ENCODE results near the gene FKRP. TPM values are rescaled to one million over a fixed set of nuclear protein-coding genes. Genes with fewer than 3 reads are reported as not detected.

Gene FKRP
- total RNA-seq, 1 experiment from 2014 or later = 10.6 TPM

DNA sequence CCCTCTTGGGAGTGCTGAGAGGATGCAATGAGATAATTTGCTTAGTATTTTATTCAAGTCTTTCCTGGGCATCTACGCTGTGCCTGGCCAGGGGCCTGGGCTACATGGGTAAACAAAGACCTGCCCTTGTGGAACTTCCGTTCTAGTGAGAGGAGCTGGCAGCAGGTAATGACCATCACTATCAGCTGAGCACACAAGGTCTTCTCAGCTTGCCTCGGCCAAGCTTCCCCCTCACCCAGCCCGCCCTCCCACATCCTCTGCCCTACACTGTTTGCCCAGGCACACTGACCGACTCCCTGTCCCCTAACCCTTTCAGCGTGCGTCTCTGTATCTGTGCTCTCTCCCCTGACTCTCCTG, 8.6 kb upstream of the FKRP start:
- Histone ChIP-seq H3F3A (ENCODE audit: insufficient read depth, low read depth) (peaks cover 35% of the 10 kb centered on the region), H3K36me3 (ENCODE audit: low read depth) (peaks cover 41% of the 10 kb centered on the region), H3K4me2 (no peak overlapping the region), H3K79me2 (ENCODE audit: low read depth) (peaks cover 69% of the 10 kb centered on the region), H3K4me3 (no peak overlapping the region), H3K9me2 (ENCODE audit: insufficient read depth) (no peaks in the 10 kb centered on the region), H3K27ac (no peak overlapping the region), H3K9me3 (ENCODE audit: insufficient read depth, low read depth) (no peaks in the 10 kb centered on the region), H3K27me3 (ENCODE audit: insufficient read depth, low read depth) (no peaks in the 10 kb centered on the region), H2AFZ (no peak overlapping the region), H4K20me1 (ENCODE audit: insufficient read depth) (peaks cover 67% of the 10 kb centered on the region), H3K4me1 (replicated peaks; ENCODE audit: insufficient read depth) (peaks cover 32% of the 10 kb centered on the region)
- ChIA-PET CTCF (no interaction called here), POLR2A (ENCODE audit: unreplicated experiment) (no interaction called here)
- DNase-seq = no peak
- intact Hi-C loops (cut with micrococcal nuclease; ENCODE audit: unreplicated experiment) = no loop called here
- no TSS peak for BruUV-seq (replicated peaks)
- TF ChIP-seq, protein P1, sequence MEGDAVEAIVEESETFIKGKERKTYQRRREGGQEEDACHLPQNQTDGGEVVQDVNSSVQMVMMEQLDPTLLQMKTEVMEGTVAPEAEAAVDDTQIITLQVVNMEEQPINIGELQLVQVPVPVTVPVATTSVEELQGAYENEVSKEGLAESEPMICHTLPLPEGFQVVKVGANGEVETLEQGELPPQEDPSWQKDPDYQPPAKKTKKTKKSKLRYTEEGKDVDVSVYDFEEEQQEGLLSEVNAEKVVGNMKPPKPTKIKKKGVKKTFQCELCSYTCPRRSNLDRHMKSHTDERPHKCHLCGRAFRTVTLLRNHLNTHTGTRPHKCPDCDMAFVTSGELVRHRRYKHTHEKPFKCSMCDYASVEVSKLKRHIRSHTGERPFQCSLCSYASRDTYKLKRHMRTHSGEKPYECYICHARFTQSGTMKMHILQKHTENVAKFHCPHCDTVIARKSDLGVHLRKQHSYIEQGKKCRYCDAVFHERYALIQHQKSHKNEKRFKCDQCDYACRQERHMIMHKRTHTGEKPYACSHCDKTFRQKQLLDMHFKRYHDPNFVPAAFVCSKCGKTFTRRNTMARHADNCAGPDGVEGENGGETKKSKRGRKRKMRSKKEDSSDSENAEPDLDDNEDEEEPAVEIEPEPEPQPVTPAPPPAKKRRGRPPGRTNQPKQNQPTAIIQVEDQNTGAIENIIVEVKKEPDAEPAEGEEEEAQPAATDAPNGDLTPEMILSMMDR (conservative IDR thresholded peaks at IDR 0.05) = no peak
- no peak for TF ChIP-seq EZH2 (IDR thresholded peaks at IDR 0.05; ENCODE audit: low read depth)

DNA sequence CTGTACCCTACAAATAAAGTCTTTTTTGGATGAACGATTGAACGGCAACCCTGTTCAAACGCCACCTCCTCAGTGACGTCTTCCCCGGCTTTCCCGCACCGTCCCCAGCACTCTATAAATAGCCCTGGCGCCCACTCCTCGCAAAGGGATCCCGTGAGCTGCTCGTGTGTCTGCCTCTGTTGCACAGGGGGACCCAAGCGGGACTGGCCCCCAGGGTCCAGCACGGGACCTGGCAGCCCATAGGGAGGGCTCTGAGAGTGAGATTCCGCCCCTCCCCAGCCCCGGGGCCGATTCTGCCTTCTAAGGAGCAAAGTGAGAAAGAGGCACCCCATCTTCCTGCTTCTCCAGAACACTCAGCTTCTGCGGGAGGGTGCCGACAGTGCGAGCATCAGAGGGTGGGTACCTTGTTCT, 8.1 kb upstream of the FKRP start:
- Histone ChIP-seq H4K20me1 (ENCODE audit: insufficient read depth) (peaks cover 72% of the 10 kb centered on the region), H3K27ac (no peak overlapping the region), H3K79me2 (ENCODE audit: low read depth) (peaks cover 71% of the 10 kb centered on the region), H3F3A (ENCODE audit: insufficient read depth, low read depth) (peaks cover 30% of the 10 kb centered on the region), H3K4me3 (no peak overlapping the region), H3K36me3 (ENCODE audit: low read depth) (peaks cover 42% of the 10 kb centered on the region), H3K4me1 (replicated peaks; ENCODE audit: insufficient read depth) (peaks cover 27% of the 10 kb centered on the region), H3K4me2 (no peak overlapping the region), H3K9me2 (ENCODE audit: insufficient read depth) (no peaks in the 10 kb centered on the region), H3K9me3 (ENCODE audit: insufficient read depth, low read depth) (no peaks in the 10 kb centered on the region), H3K27me3 (ENCODE audit: insufficient read depth, low read depth) (no peaks in the 10 kb centered on the region), H2AFZ (no peak overlapping the region)
- ChIA-PET POLR2A (ENCODE audit: unreplicated experiment) (no interaction called here), CTCF (no interaction called here)
- no peak for DNase-seq
- BruUV-seq (replicated peaks) = no TSS peak
- no peak for TF ChIP-seq EZH2 (IDR thresholded peaks at IDR 0.05; ENCODE audit: low read depth)
- TF ChIP-seq, protein P1 (conservative IDR thresholded peaks at IDR 0.05) = no peak
- intact Hi-C loops (cut with micrococcal nuclease; ENCODE audit: unreplicated experiment) = no loop called here

DNA sequence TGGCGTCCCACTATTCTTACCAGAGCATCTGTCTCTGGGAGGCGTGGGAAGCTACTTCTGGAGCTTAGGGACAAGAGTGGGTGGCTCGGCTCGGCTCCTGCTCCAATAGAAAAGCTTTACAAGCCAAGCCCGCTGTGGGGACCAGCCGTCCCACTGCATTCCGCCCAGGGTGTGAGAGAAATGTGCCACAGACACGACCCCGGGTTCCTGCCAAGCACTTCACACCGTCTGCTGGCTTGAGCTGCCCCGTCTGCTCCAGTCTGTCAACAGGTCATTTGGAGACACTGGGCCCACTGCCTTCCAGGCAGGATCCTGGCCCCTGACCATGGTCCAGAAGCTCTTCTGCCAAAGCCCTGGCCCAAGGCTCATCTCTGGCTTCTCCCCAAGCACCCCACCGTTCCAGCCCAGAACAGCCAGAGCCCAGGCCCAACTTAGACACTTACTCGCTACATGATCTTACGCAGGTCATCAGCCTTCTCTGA, 6.5 kb upstream of the FKRP start:
- peaks cover 72% of the 10 kb centered on the region for H4K20me1 ChIP-seq (ENCODE audit: insufficient read depth)
- H3K4me3 ChIP-seq = no peak overlapping the region
- H2AFZ ChIP-seq = no peak overlapping the region
- H3K79me2 ChIP-seq (ENCODE audit: low read depth) = peaks cover 74% of the 10 kb centered on the region
- peaks cover 16% of the 10 kb centered on the region for H3K4me1 ChIP-seq (replicated peaks; ENCODE audit: insufficient read depth)
- TF ChIP-seq EZH2 (IDR thresholded peaks at IDR 0.05; ENCODE audit: low read depth) = no peak
- TF ChIP-seq, protein P1 (conservative IDR thresholded peaks at IDR 0.05) = no peak
- H3F3A ChIP-seq (ENCODE audit: insufficient read depth, low read depth) = peaks cover 14% of the 10 kb centered on the region
- H3K27me3 ChIP-seq (ENCODE audit: insufficient read depth, low read depth) = no peaks in the 10 kb centered on the region
- intact Hi-C loops (cut with micrococcal nuclease; ENCODE audit: unreplicated experiment) = no loop called here
- no peaks in the 10 kb centered on the region for H3K9me2 ChIP-seq (ENCODE audit: insufficient read depth)
- peak in 1 of 2 experiments; percentile 20 for DNase-seq
- H3K4me2 ChIP-seq = no peak overlapping the region
- H3K9me3 ChIP-seq (ENCODE audit: insufficient read depth, low read depth) = no peaks in the 10 kb centered on the region
- H3K36me3 ChIP-seq (ENCODE audit: low read depth) = peaks cover 33% of the 10 kb centered on the region
- no peak overlapping the region for H3K27ac ChIP-seq
- no TSS peak for BruUV-seq (replicated peaks)
- ChIA-PET CTCF (no interaction called here), POLR2A (ENCODE audit: unreplicated experiment) (no interaction called here)

Measured in PC-9 (cell line).